Cerebellar cortex (tissue), 1 donor: ENCODE measurements around the gene PSME2.
"Not testable (repeated sequence)": the region's sequence is repeated elsewhere in the genome, so short reads cannot be mapped to it uniquely, and the experiment has no call there.

ENCODE experiments used
- DNase-seq: peaks from one replicate; pipeline ENCODE4 v3.0.0-alpha.2; 2015; ENCODE audit warnings: low spot score

PSME2 gene

DNA sequence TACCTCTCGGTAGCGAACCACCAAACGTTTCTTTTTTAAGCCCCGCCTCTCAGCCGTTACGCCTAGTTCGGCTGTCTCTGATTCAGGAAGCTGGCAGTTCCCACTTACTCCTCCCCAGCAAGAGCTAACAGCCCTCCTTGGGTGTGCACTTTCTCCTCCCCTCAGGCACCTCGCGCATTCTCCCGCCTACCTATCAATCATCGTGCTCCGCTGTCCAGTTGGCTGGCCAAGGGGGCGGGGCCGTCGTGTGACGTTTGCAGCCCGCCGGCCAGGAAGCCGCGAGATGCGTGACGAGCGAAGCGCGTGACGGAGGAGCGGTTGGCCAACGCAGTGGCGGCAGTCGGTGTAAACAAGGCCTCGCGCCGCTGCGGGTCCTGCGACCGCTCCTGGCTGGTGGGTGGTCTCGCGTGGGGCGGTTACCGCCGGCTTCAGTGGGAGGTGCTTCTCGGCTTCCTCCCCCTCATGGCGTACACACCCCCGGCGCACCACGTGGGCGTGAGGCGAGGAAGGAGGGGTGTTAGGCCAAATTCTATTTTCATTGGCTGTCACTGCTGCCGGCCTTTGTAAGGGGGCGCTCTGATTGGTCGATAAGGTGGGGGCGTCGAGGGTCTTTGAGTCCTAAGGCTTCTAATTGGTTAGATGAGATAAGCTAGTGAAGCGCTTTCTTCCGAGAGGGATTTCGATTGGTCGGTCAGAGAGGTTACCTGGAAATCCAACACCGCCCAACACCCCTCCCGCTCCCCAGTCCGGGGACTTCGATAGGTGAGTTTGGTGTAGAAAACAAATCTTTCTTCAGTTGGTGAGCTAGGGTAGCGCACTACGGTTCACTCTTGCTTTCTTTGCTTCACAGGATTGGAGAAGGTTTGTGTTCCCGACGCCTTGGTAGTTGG, 31.6 kb downstream of the PSME2 start, which contains the start of the genes DCAF11 and NRL:
Gene DCAF11, plus strand, starts transcription at position 246 of the 890 bp plus-strand sequence. CDS start 818 bp downstream, outside the sequence.
Gene NRL, minus strand, starts transcription at position 418 of the 890 bp plus-strand sequence. CDS start 32,101 bp downstream, outside the sequence.
- peak; percentile 100 for DNase-seq

- DNase-seq: peak; percentile 94
Observed at GRCh38 chr14:24113801-24114531, 32.4 kb downstream of the PSME2 start.

DNA sequence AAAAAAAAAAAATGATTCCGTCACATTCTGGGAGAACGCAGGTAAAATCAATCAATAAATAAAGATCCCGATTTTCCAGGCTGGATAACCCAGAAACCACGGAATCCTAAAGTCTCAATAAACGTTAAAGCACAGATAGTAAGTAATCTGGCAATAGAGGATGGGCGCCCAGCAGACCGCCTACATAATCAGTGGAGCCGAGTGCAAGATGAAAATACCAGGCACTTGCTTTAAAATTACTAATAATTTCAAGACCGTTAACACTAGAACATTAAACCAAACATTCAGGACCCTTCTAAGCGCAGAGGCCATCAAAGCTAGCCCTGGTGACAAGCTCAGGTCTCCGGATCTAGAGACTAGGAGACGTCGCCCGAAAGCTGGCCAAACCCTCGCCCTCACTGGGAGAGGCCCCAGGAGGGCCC, 33.0 kb downstream of the PSME2 start:
- no peak for DNase-seq

DNA sequence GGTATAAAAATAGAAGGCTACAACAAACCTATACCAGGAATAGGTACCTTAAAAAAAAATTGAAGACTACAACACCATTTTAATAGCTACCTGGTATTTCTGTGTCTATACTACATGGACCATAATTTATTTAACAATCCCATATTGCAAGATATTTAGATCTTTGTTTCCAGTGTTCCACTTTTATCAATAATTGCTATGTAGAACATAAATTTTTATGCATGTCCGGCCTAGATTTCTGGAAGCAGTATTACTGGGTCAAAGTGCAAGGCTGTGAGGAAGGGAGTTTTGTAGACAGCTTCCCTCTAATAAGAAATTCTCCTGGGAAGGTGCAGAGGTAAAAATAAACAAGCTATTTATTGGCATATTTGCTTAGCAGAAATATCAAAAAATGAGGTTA, 35.9 kb downstream of the PSME2 start:
- no peak for DNase-seq

GRCh38 chr14:24110060-24110459, 36.4 kb downstream of the PSME2 start:
- no peak for DNase-seq

GRCh38 chr14:24108336-24108874, 38.0 kb downstream of the PSME2 start:
- DNase-seq: no peak

DNA sequence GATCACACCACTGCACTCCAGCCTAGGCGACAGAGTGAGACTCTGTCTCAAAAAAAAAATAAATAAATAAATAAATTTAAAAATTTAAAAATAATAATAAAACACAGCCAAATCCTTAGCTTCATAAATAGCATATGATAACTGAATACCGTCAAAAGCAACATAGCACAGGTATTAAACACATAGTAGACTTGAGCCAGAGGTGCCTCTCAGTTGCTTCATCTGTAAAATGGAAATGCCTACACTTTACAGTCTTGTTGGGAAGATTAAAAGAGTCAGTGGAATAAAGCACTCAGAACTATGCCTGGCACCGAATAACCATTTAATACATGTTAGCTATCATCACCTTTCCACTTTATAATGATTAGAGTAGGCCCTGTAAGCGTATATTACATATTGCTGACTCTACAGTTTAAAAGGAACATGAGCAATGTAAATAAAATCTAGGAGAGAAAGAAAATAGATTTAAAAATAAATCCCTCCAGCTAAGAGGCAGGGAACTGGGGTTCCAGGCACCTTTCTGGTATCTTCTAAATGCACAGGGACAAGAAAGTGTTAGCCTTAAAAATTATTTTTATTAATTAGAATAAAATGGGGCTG, 39.6 kb downstream of the PSME2 start:
- DNase-seq: no peak

GRCh38 chr14:24105609-24106239, 40.7 kb downstream of the PSME2 start:
- DNase-seq: not testable (repeated sequence)

- no peak for DNase-seq
Observed at GRCh38 chr14:24103451-24103850, 43.0 kb downstream of the PSME2 start.

- DNase-seq: no peak
Observed at GRCh38 chr14:24102357-24103048, 43.9 kb downstream of the PSME2 start.

- no peak for DNase-seq
Observed at GRCh38 chr14:24100982-24101494, 45.4 kb downstream of the PSME2 start.

- no peak for DNase-seq
Observed at GRCh38 chr14:24100197-24100981, 46.0 kb downstream of the PSME2 start.

DNA sequence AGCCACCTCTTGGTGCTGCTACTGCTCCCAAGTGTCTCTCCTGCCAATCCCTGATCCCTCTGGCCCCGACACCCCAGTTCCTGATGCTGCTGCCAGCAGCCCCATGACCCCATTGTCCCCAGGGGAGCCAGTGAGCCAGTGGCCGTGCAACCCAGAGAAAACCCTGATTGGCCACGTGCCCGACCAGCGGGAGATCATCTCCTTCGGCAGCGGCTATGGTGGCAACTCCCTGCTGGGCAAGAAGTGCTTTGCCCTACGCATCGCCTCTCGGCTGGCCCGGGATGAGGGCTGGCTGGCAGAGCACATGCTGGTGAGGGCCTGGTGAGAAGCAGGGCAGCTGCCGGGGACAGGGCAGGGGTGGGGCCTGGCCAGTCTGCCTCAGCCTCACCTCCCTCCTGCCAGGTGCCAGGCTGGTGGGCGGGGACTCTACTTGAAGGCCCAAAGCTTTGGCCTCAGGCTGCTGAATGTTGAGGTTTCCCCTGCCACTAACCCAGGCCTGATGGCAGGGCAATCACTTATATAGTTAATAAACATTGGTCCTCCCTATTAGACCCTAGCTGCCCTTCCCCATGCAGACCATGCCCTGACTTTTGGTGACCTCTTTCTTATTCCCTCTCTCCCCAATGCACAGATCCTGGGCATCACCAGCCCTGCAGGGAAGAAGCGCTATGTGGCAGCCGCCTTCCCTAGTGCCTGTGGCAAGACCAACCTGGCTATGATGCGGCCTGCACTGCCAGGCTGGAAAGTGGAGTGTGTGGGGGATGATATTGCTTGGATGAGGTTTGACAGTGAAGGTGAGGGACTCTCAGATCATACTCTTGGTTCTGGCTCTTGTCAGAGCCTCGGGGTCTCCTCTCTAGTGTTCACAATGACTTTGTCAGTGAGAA, 47.2 kb downstream of the PSME2 start:
- no peak for DNase-seq

DNA sequence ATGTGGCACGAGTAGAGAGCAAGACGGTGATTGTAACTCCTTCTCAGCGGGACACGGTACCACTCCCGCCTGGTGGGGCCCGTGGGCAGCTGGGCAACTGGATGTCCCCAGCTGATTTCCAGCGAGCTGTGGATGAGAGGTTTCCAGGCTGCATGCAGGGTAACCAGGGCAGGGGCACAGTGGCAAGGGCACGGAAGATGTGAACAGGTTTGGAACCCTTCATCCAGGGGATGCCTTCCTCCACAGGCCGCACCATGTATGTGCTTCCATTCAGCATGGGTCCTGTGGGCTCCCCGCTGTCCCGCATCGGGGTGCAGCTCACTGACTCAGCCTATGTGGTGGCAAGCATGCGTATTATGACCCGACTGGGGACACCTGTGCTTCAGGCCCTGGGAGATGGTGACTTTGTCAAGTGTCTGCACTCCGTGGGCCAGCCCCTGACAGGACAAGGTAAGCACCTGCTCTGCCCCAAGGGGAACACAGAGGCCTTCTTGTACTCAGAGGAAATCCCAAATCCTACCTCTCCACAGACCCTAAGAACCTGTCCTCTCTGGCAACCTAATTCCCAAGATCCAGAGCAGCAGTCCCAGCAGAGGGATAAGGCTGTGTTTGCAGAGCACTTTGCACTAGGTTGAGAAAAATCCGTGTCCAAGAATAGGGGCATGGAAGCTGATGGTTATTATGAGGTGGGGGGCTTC, 48.0 kb downstream of the PSME2 start:
- DNase-seq: no peak

DNA sequence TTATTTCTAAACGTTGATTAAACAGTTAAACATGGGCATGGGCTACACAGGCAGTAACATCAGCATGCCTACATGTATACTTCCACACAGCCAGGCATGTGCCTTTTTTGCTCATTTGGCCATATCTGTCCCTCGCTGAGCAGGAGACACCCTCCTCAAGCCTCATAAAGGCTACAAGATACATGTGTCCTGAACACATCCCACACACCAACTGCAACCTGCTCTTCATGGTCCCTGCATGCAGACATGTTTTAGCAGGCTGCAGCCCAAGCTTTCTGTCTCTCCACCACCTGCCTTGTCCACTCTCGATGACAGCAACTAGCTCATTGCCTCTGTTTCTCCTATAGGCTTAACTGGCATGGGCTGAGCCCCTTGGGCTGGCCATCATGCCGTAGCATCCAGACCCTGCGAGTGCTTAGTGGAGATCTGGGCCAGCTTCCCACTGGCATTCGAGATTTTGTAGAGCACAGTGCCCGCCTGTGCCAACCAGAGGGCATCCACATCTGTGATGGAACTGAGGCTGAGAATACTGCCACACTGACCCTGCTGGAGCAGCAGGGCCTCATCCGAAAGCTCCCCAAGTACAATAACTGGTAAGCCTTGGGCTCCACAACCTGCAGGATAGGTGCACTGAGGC, 49.7 kb downstream of the PSME2 start:
- no peak for DNase-seq

- peak; percentile 40 for DNase-seq
Observed at GRCh38 chr14:24095271-24096068, 50.9 kb downstream of the PSME2 start.

GRCh38 chr14:24094841-24095270, 51.6 kb downstream of the PSME2 start:
- DNase-seq: no peak
